Measurements from ENCODE around the gene S1PR4.
"Not testable (repeated sequence)": the region's sequence is repeated elsewhere in the genome, so short reads cannot be mapped to it uniquely, and the experiment has no call there.

Gene S1PR4

GRCh38 chr19:3220576-3220975 lies 42.0 kb downstream of the S1PR4 start:
- no peak for DNase-seq (ENCODE audit: low read depth in 2 of 2)

- not testable (repeated sequence) for DNase-seq (ENCODE audit: low read depth in 2 of 2)
Observed at GRCh38 chr19:3221576-3221975, 43.0 kb downstream of the S1PR4 start.

- DNase-seq (ENCODE audit: low read depth in 2 of 2) = no peak
Observed at GRCh38 chr19:3222709-3223108, 44.1 kb downstream of the S1PR4 start.

GRCh38 chr19:3224346-3225168 lies 46.0 kb downstream of the S1PR4 start, which contains the start of gene CELF5:
Gene CELF5, plus strand, starts transcription at chr19:3224661. Its CDS starts 79 bp downstream, at chr19:3224740.
- DNase-seq (ENCODE audit: low read depth in 2 of 2) = peak in 1 of 2 experiments; percentile 3

- DNase-seq (ENCODE audit: low read depth in 2 of 2) = no peak
Observed at GRCh38 chr19:3225169-3225485, 46.6 kb downstream of the S1PR4 start.

- no peak for DNase-seq (ENCODE audit: low read depth in 2 of 2)
Observed at GRCh38 chr19:3225677-3226093, 47.1 kb downstream of the S1PR4 start.

- no peak for DNase-seq (ENCODE audit: low read depth in 2 of 2)
Observed at GRCh38 chr19:3227054-3227626, 48.6 kb downstream of the S1PR4 start.

- no peak for DNase-seq (ENCODE audit: low read depth in 2 of 2)
Observed at GRCh38 chr19:3229346-3229743, 50.8 kb downstream of the S1PR4 start.
